Measurements from ENCODE around the gene SPATA31A6.
"Not testable (repeated sequence)": the region's sequence is repeated elsewhere in the genome, so short reads cannot be mapped to it uniquely, and the experiment has no call there.

GRCh38 chr9:42235352-42235991, 52.0 kb downstream of the SPATA31A6 start:
- not testable (repeated sequence) for TF ChIP-seq CTCF (conservative IDR thresholded peaks at IDR 0.05); EZH2 (IDR thresholded peaks at IDR 0.05; ENCODE audit: low read depth)
